GM18873 (cell line): ENCODE measurements around the gene PCCA.

ENCODE experiments used
- ATAC-seq: cut with Tn5 transposase; IDR thresholded peaks from one replicate; pipeline ENCODE4 v1.9.1; 2021; ENCODE audit warnings: mild to moderate bottlenecking, moderate library complexity, moderate number of reproducible peaks; ENCODE audit not compliant: unreplicated experiment, low FRiP score

PCCA gene

GRCh38 chr13:100392709-100393630 lies 304.1 kb downstream of the PCCA start:
- ATAC-seq: no peak

GRCh38 chr13:100394005-100394695 lies 305.3 kb downstream of the PCCA start:
- ATAC-seq: peak; percentile 97

- no peak for ATAC-seq
Observed at GRCh38 chr13:100395698-100396373, 306.9 kb downstream of the PCCA start.

GRCh38 chr13:100396776-100397175 lies 307.9 kb downstream of the PCCA start:
- ATAC-seq: no peak

- no peak for ATAC-seq
Observed at GRCh38 chr13:100397627-100398026, 308.7 kb downstream of the PCCA start.

GRCh38 chr13:100398360-100398759 lies 309.5 kb downstream of the PCCA start:
- no peak for ATAC-seq

- no peak for ATAC-seq
Observed at GRCh38 chr13:100399455-100399854, 310.6 kb downstream of the PCCA start.

GRCh38 chr13:100403675-100404074 lies 314.8 kb downstream of the PCCA start:
- ATAC-seq: no peak

- ATAC-seq: no peak
Observed at GRCh38 chr13:100409132-100409531, 320.2 kb downstream of the PCCA start.

GRCh38 chr13:100423375-100423774 lies 334.5 kb downstream of the PCCA start:
- no peak for ATAC-seq

- no peak for ATAC-seq
Observed at GRCh38 chr13:100428986-100429385, 340.1 kb downstream of the PCCA start.

GRCh38 chr13:100432611-100433010 lies 343.7 kb downstream of the PCCA start:
- no peak for ATAC-seq

GRCh38 chr13:100433475-100433874 lies 344.6 kb downstream of the PCCA start:
- ATAC-seq: no peak

GRCh38 chr13:100434010-100434763 lies 345.3 kb downstream of the PCCA start:
- peak; percentile 95 for ATAC-seq

GRCh38 chr13:100436099-100436498 lies 347.2 kb downstream of the PCCA start:
- no peak for ATAC-seq

- ATAC-seq: no peak
Observed at GRCh38 chr13:100438059-100438788, 349.3 kb downstream of the PCCA start.

GRCh38 chr13:100439247-100439970 lies 350.5 kb downstream of the PCCA start:
- ATAC-seq: no peak

- ATAC-seq: no peak
Observed at GRCh38 chr13:100440751-100441425, 352.0 kb downstream of the PCCA start.
